GM12878 (cell line): ENCODE data around the gene C1orf141. TPM values are rescaled to one million over a fixed set of nuclear protein-coding genes. Genes with fewer than 3 reads are reported as not detected.

ENCODE experiments used
- ATF2 ChIP-seq: IDR thresholded peaks from 2 replicates; pipeline ENCODE4 v1.6.1; 2012; ENCODE audit warnings: low read length, inconsistent platforms
- BMI1 ChIP-seq: fragments of 450-650 bp; IDR thresholded peaks from 2 replicates; pipeline ENCODE4 v1.6.1; 2016; ENCODE audit warnings: mild to moderate bottlenecking, moderate library complexity, borderline replicate concordance
- EP300 ChIP-seq, 2 experiments: fragments of 150-350 bp in 1 of 2; IDR thresholded peaks; 2 replicates each; pipeline ENCODE4 v1.6.1; 2011 to 2012; ENCODE audit warnings: low read depth in 2 of 2, low read length in 2 of 2, borderline replicate concordance in 1 of 2, improper control_type of control experiment in 1 of 2, inconsistent platforms in 1 of 2; ENCODE audit not compliant: control insufficient read depth in 1 of 2
- IKZF1 ChIP-seq: fragments of 450-650 bp; conservative IDR thresholded peaks from 2 replicates; pipeline ENCODE4 v1.6.1; 2017; ENCODE audit warnings: antibody characterized with exemption, mild to moderate bottlenecking
- IKZF2 ChIP-seq, 2 experiments: fragments of 450-650 bp; IDR thresholded peaks; 2 replicates each; pipeline ENCODE4 v1.6.1; 2017; ENCODE audit warnings: mild to moderate bottlenecking in 2 of 2, moderate library complexity in 2 of 2
- IRF4 ChIP-seq: IDR thresholded peaks from 2 replicates; pipeline ENCODE4 v1.6.1; 2011; ENCODE audit warnings: low read depth, low read length
- KAT2A ChIP-seq: conservative IDR thresholded peaks from 2 replicates; pipeline ENCODE4 v1.6.1; 2011; ENCODE audit warnings: low read depth, low read length; ENCODE audit not compliant: control insufficient read depth
- NFXL1 ChIP-seq: fragments of 450-650 bp; IDR thresholded peaks from 2 replicates; pipeline ENCODE4 v1.6.1; 2017; ENCODE audit warnings: antibody characterized with exemption, mild to moderate bottlenecking, borderline replicate concordance
- RCOR1 ChIP-seq: conservative IDR thresholded peaks from 2 replicates; pipeline ENCODE4 v1.6.1; 2012; ENCODE audit warnings: low read depth, low read length, improper control_type of control experiment
- SKIL ChIP-seq: fragments of 450-650 bp; IDR thresholded peaks from 2 replicates; pipeline ENCODE4 v1.6.1; 2017; ENCODE audit warnings: mild to moderate bottlenecking, low read depth, inconsistent platforms; ENCODE audit not compliant: poor library complexity, severe bottlenecking
- SREBF1 ChIP-seq: IDR thresholded peaks from 2 replicates; pipeline ENCODE4 v1.6.1; 2012; ENCODE audit warnings: mild to moderate bottlenecking, low read length
- TCF3 ChIP-seq: IDR thresholded peaks from 2 replicates; pipeline ENCODE4 v1.6.1; 2012; ENCODE audit warnings: low read depth, mild to moderate bottlenecking, low read length, borderline replicate concordance; ENCODE audit not compliant: insufficient read depth
- ZBTB11 ChIP-seq: fragments of 450-650 bp; formaldehyde crosslinking; IDR thresholded peaks from 2 replicates; pipeline ENCODE4 v1.5.0; 2022; ENCODE audit warnings: mild to moderate bottlenecking, missing genetic modification characterization
- ZNF217 ChIP-seq: fragments of 450-650 bp; IDR thresholded peaks from 2 replicates; pipeline ENCODE4 v1.6.1; 2017; ENCODE audit warnings: antibody characterized with exemption, mild to moderate bottlenecking
- ZNF24 ChIP-seq: fragments of 450-650 bp; IDR thresholded peaks from 2 replicates; pipeline ENCODE4 v1.6.1; 2017; ENCODE audit warnings: antibody characterized with exemption, mild to moderate bottlenecking
- polyA plus RNA-seq, 11 experiments: library from polyadenylated mRNA; depleted of rRNA in 4 of 11; unstranded in 6 of 11; stranded (reverse) in 5 of 11; fragments of >200 nt; fragmentation: Nextera tagmentation in 4 of 11; fragmentation: Illumina TruSeq in 1 of 11; extraction: Ambion mirVana in 4 of 11; extraction: Trizol in 1 of 11; gene quantifications; 1 replicate in 1 of 11; 2 replicates in 10 of 11; pipeline versions ENCODE4 v1.2.1 to v1.2.3, GENCODE V29; 2011 to 2016; ENCODE audit warnings: inconsistent platforms in 2 of 11, missing spikeins in 2 of 11, low read depth in 1 of 11
- total RNA-seq, 4 experiments: library from RNA; depleted of rRNA in 3 of 4; stranded (reverse); fragments of >200 nt in 3 of 4; fragmentation: Illumina TruSeq in 1 of 4; extraction: Trizol in 1 of 4; gene quantifications; 2 replicates each; pipeline versions ENCODE4 v1.2.1 to v1.2.3, GENCODE V29; 2013 to 2021
- TF ChIP-seq, protein P1 (sequence below): fragments of 150-350 bp; IDR thresholded peaks from 2 replicates; pipeline ENCODE4 v1.6.1; 2016; ENCODE audit warnings: low read depth, low read length
- TF ChIP-seq, protein P2 (sequence below): fragments of 450-650 bp; IDR thresholded peaks from 2 replicates; pipeline ENCODE4 v1.6.1; 2017; ENCODE audit warnings: antibody characterized with exemption, mild to moderate bottlenecking, moderate library complexity

The C1orf141 gene
- total and polyA plus RNA-seq, 10 of the 15 experiments (the other 5 are each of a cell fraction or from before 2014, with no cell fraction given) = not detected

- TF ChIP-seq IKZF2 (IDR thresholded peaks at IDR 0.05) (peak in 1 of 2 experiments; percentile 66; a peak in 3 of 4 replicates), ZBTB11 (CRISPR knock-in tag) (no peak), SREBF1 (no peak), IKZF1 (peak; percentile 59), BMI1 (peak; percentile 29; the same call in 1 of the 2 replicates), ZNF24 (no peak), TCF3 (no peak), NFXL1 (no peak), IRF4 (peak; percentile 83; the same call in 1 of the 2 replicates), SKIL (peak; percentile 25), ATF2 (peak; percentile 93), EP300 (IDR thresholded peaks at IDR 0.05; ENCODE audit: borderline replicate concordance in 1 of 2, control insufficient read depth in 1 of 2, low read depth in 2 of 2, low read length in 2 of 2) (0 out of 4 replicates have a peak, but pooled peaks of 1 of the 2 experiments have one; percentile 33), KAT2A (no peak), RCOR1 (no peak), ZNF217 (peak; percentile 52; the same call in 1 of the 2 replicates)
- TF ChIP-seq, protein P1, sequence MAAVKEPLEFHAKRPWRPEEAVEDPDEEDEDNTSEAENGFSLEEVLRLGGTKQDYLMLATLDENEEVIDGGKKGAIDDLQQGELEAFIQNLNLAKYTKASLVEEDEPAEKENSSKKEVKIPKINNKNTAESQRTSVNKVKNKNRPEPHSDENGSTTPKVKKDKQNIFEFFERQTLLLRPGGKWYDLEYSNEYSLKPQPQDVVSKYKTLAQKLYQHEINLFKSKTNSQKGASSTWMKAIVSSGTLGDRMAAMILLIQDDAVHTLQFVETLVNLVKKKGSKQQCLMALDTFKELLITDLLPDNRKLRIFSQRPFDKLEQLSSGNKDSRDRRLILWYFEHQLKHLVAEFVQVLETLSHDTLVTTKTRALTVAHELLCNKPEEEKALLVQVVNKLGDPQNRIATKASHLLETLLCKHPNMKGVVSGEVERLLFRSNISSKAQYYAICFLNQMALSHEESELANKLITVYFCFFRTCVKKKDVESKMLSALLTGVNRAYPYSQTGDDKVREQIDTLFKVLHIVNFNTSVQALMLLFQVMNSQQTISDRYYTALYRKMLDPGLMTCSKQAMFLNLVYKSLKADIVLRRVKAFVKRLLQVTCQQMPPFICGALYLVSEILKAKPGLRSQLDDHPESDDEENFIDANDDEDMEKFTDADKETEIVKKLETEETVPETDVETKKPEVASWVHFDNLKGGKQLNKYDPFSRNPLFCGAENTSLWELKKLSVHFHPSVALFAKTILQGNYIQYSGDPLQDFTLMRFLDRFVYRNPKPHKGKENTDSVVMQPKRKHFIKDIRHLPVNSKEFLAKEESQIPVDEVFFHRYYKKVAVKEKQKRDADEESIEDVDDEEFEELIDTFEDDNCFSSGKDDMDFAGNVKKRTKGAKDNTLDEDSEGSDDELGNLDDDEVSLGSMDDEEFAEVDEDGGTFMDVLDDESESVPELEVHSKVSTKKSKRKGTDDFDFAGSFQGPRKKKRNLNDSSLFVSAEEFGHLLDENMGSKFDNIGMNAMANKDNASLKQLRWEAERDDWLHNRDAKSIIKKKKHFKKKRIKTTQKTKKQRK = no peak
- TF ChIP-seq, protein P2, sequence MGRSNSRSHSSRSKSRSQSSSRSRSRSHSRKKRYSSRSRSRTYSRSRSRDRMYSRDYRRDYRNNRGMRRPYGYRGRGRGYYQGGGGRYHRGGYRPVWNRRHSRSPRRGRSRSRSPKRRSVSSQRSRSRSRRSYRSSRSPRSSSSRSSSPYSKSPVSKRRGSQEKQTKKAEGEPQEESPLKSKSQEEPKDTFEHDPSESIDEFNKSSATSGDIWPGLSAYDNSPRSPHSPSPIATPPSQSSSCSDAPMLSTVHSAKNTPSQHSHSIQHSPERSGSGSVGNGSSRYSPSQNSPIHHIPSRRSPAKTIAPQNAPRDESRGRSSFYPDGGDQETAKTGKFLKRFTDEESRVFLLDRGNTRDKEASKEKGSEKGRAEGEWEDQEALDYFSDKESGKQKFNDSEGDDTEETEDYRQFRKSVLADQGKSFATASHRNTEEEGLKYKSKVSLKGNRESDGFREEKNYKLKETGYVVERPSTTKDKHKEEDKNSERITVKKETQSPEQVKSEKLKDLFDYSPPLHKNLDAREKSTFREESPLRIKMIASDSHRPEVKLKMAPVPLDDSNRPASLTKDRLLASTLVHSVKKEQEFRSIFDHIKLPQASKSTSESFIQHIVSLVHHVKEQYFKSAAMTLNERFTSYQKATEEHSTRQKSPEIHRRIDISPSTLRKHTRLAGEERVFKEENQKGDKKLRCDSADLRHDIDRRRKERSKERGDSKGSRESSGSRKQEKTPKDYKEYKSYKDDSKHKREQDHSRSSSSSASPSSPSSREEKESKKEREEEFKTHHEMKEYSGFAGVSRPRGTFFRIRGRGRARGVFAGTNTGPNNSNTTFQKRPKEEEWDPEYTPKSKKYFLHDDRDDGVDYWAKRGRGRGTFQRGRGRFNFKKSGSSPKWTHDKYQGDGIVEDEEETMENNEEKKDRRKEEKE = no peak
Measured at GRCh38 chr1:67171978-67172377, 37.2 kb upstream of the C1orf141 start (continued).
